Neuronal stem cell (in vitro differentiated cells): ENCODE data around the gene PRR14L.

Experiments used
- DNase-seq: peaks from one replicate; pipeline ENCODE4 v3.0.0-alpha.2; 2013; ENCODE audit warnings: low spot score
- H2AFZ ChIP-seq: one replicate; pipeline ENCODE4 v1.6.1; 2013; ENCODE audit warnings: mild to moderate bottlenecking, low read length, inconsistent platforms
- H2AK5ac ChIP-seq: 2 replicates; pipeline ENCODE4 v1.6.1; 2013; ENCODE audit warnings: low read depth, mild to moderate bottlenecking, inconsistent platforms, low read length, moderate library complexity, mixed read lengths
- H2BK120ac ChIP-seq: 2 replicates; pipeline ENCODE4 v1.6.1; 2013; ENCODE audit warnings: low read depth, mild to moderate bottlenecking, inconsistent platforms, low read length, moderate library complexity, mixed read lengths
- H2BK12ac ChIP-seq: one replicate; pipeline ENCODE4 v1.6.1; 2013; ENCODE audit warnings: low read length, inconsistent platforms
- H2BK15ac ChIP-seq: 2 replicates; pipeline ENCODE4 v1.6.1; 2013; ENCODE audit warnings: mild to moderate bottlenecking, low read length, inconsistent platforms, mixed read lengths
- H2BK5ac ChIP-seq: one replicate; pipeline ENCODE4 v1.6.1; 2013; ENCODE audit warnings: inconsistent platforms, mild to moderate bottlenecking, low read length, moderate library complexity
- H3K14ac ChIP-seq: one replicate; pipeline ENCODE4 v1.6.1; 2013; ENCODE audit warnings: low read length, inconsistent platforms
- H3K18ac ChIP-seq: 2 replicates; pipeline ENCODE4 v1.6.1; 2013; ENCODE audit warnings: low read length, inconsistent platforms
- H3K23ac ChIP-seq: 2 replicates; pipeline ENCODE4 v1.6.1; 2013; ENCODE audit warnings: low read depth, mild to moderate bottlenecking, mixed read lengths, low read length, inconsistent platforms; ENCODE audit not compliant: poor library complexity
- H3K27ac ChIP-seq: replicated peaks from 3 replicates; pipeline ENCODE4 v1.5.1; 2013; ENCODE audit warnings: low read length, inconsistent platforms
- H3K27me3 ChIP-seq, 3 experiments: 2 replicates each; pipeline ENCODE4 v1.6.1; 2013; ENCODE audit warnings: low read length in 3 of 3, mild to moderate bottlenecking in 2 of 3, inconsistent platforms in 1 of 3, low read depth in 1 of 3, mixed read lengths in 1 of 3, moderate library complexity in 1 of 3; ENCODE audit not compliant: control insufficient read depth in 3 of 3, insufficient read depth in 3 of 3
- H3K36me3 ChIP-seq, 2 donors: replicated peaks in 1 of 2; 2 replicates each; pipeline ENCODE4 v1.6.1; 2013; ENCODE audit warnings: low read length in 2 of 2; ENCODE audit not compliant: control insufficient read depth in 2 of 2, insufficient read depth in 2 of 2
- H3K4ac ChIP-seq: 2 replicates; pipeline ENCODE4 v1.6.1; 2013; ENCODE audit warnings: inconsistent platforms, mild to moderate bottlenecking, low read length, moderate library complexity
- H3K4me1 ChIP-seq, 2 donors: 1 replicate in 1 of 2; 2 replicates in 1 of 2; pipeline ENCODE4 v1.6.1; 2013; ENCODE audit warnings: low read length in 2 of 2, low read depth in 1 of 2; ENCODE audit not compliant: control insufficient read depth in 2 of 2, insufficient read depth in 1 of 2
- H3K4me2 ChIP-seq: one replicate; pipeline ENCODE4 v1.6.1; 2013; ENCODE audit warnings: mild to moderate bottlenecking, low read length, inconsistent platforms; ENCODE audit not compliant: insufficient read depth, poor library complexity, severe bottlenecking
- H3K4me3 ChIP-seq, 2 donors: 2 replicates each; pipeline ENCODE4 v1.5.1; 2013; ENCODE audit warnings: low read length in 2 of 2, mild to moderate bottlenecking in 2 of 2, inconsistent platforms in 1 of 2, moderate library complexity in 1 of 2
- H3K79me1 ChIP-seq: one replicate; pipeline ENCODE4 v1.6.1; 2013; ENCODE audit warnings: low read depth, mild to moderate bottlenecking, inconsistent platforms, low read length, moderate library complexity
- H3K9ac ChIP-seq: one replicate; pipeline ENCODE4 v1.6.1; 2013; ENCODE audit warnings: mild to moderate bottlenecking, low read depth, low read length, inconsistent platforms; ENCODE audit not compliant: poor library complexity
- H3K9me3 ChIP-seq, 2 donors: replicated peaks in 1 of 2; 2 replicates each; pipeline versions ENCODE3 to v1.6.1; 2013; ENCODE audit warnings: low read length in 2 of 2, mild to moderate bottlenecking in 2 of 2, inconsistent platforms in 1 of 2, low read depth in 1 of 2, mixed read lengths in 1 of 2, moderate library complexity in 1 of 2; ENCODE audit not compliant: control insufficient read depth in 2 of 2, insufficient read depth in 1 of 2
- H4K8ac ChIP-seq: one replicate; pipeline ENCODE4 v1.6.1; 2013; ENCODE audit warnings: low read depth, mild to moderate bottlenecking, inconsistent platforms, low read length, moderate library complexity
- H4K91ac ChIP-seq: one replicate; pipeline ENCODE4 v1.6.1; 2013; ENCODE audit warnings: low read length, low read depth, mild to moderate bottlenecking, inconsistent platforms; ENCODE audit not compliant: poor library complexity
- WGBS, 2 donors: extraction: QIAGEN DNeasy Blood & Tissue Kit; methylation state at CpG; one replicate each; pipeline ENCODE4 v1.1.7; 2013; ENCODE audit warnings: missing lambda C conversion rate in 2 of 2, mixed read lengths in 1 of 2; ENCODE audit not compliant: insufficient read length in 2 of 2, insufficient replicate concordance in 1 of 2; ENCODE audit errors: extremely low coverage in 2 of 2; 5-methylcytosine and 5-hydroxymethylcytosine counted together

Gene PRR14L

GRCh38 chr22:31776231-31776630 is 26.3 kb upstream of the PRR14L start:
- H2BK120ac ChIP-seq: no peak overlapping the region
- H3K4me1 ChIP-seq: no peaks in the 10 kb centered on the region
- H2BK12ac ChIP-seq: no peak overlapping the region
- no peak overlapping the region for H2BK5ac ChIP-seq
- H3K4me3 ChIP-seq: no peak overlapping the region
- no peak overlapping the region for H3K23ac ChIP-seq
- H3K27me3 ChIP-seq: no peaks in the 10 kb centered on the region
- H3K4me2 ChIP-seq: no peak overlapping the region
- no peaks in the 10 kb centered on the region for H3K79me1 ChIP-seq
- no peak overlapping the region for H2AFZ ChIP-seq
- H3K9ac ChIP-seq: no peak overlapping the region
- no peak for DNase-seq
- no peaks in the 10 kb centered on the region for H3K9me3 ChIP-seq
- no peak overlapping the region for H2BK15ac ChIP-seq
- no CpG with 5 or more reads among the region's 4 CpGs for WGBS, 2 donors
- no peak overlapping the region for H4K8ac ChIP-seq
- no peak overlapping the region for H3K27ac ChIP-seq
- H3K36me3 ChIP-seq: peaks cover 14 to 76% of the 10 kb centered on the region in 2 donors
- H3K14ac ChIP-seq: no peak overlapping the region
- no peak overlapping the region for H3K4ac ChIP-seq
- H3K18ac ChIP-seq: no peak overlapping the region
- no peak overlapping the region for H2AK5ac ChIP-seq
- H4K91ac ChIP-seq: no peak overlapping the region

GRCh38 chr22:31773416-31773815 is 23.5 kb upstream of the PRR14L start:
- Histone ChIP-seq H3K27ac (no peak overlapping the region), H3K79me1 (no peaks in the 10 kb centered on the region), H3K4ac (no peak overlapping the region), H3K18ac (no peak overlapping the region), H2AFZ (no peak overlapping the region), H3K14ac (no peak overlapping the region), H2AK5ac (no peak overlapping the region), H4K91ac (no peak overlapping the region), H2BK5ac (no peak overlapping the region), H3K27me3 (no peaks in the 10 kb centered on the region), H4K8ac (no peak overlapping the region), H3K4me1 (no peaks in the 10 kb centered on the region), H3K4me3 (no peak overlapping the region), H2BK120ac (no peak overlapping the region), H3K9me3 (no peaks in the 10 kb centered on the region), H2BK15ac (no peak overlapping the region), H3K9ac (no peak overlapping the region), H3K36me3 (peaks cover 8 to 79% of the 10 kb centered on the region in 2 donors), H2BK12ac (no peak overlapping the region), H3K4me2 (no peak overlapping the region), H3K23ac (no peak overlapping the region)
- WGBS, 2 donors: no CpG with 5 or more reads among the region's 5 CpGs
- DNase-seq: no peak

GRCh38 chr22:31768422-31769059 is 18.6 kb upstream of the PRR14L start:
- H4K8ac ChIP-seq: no peak overlapping the region
- no peak overlapping the region for H2AK5ac ChIP-seq
- peaks cover 6 to 82% of the 10 kb centered on the region in 2 donors for H3K36me3 ChIP-seq
- no CpG with 5 or more reads among the region's 4 CpGs for WGBS, 2 donors
- no peak overlapping the region for H2BK120ac ChIP-seq
- H3K4me3 ChIP-seq: no peak overlapping the region
- H2BK15ac ChIP-seq: no peak overlapping the region
- no peak overlapping the region for H4K91ac ChIP-seq
- no peak overlapping the region for H2BK12ac ChIP-seq
- H3K4ac ChIP-seq: no peak overlapping the region
- H2BK5ac ChIP-seq: no peak overlapping the region
- no peaks in the 10 kb centered on the region for H3K4me1 ChIP-seq
- no peak for DNase-seq
- H2AFZ ChIP-seq: no peak overlapping the region
- H3K79me1 ChIP-seq: no peaks in the 10 kb centered on the region
- no peak overlapping the region for H3K27ac ChIP-seq
- H3K14ac ChIP-seq: no peak overlapping the region
- no peak overlapping the region for H3K18ac ChIP-seq
- H3K9ac ChIP-seq: no peak overlapping the region
- no peaks in the 10 kb centered on the region for H3K27me3 ChIP-seq
- H3K23ac ChIP-seq: no peak overlapping the region
- H3K9me3 ChIP-seq: no peaks in the 10 kb centered on the region
- H3K4me2 ChIP-seq: no peak overlapping the region

- H2AFZ ChIP-seq: no peak overlapping the region
- H3K79me1 ChIP-seq: no peaks in the 10 kb centered on the region
- H2BK15ac ChIP-seq: no peak overlapping the region
- H3K4me1 ChIP-seq: no peaks in the 10 kb centered on the region
- no peak overlapping the region for H3K23ac ChIP-seq
- no peak overlapping the region for H2BK12ac ChIP-seq
- H2BK5ac ChIP-seq: no peak overlapping the region
- no peak overlapping the region for H3K4me2 ChIP-seq
- no peaks in the 10 kb centered on the region for H3K9me3 ChIP-seq
- no peak overlapping the region for H4K8ac ChIP-seq
- DNase-seq: no peak
- H2AK5ac ChIP-seq: no peak overlapping the region
- peaks cover 5 to 72% of the 10 kb centered on the region in 2 donors for H3K36me3 ChIP-seq
- no peak overlapping the region for H4K91ac ChIP-seq
- no CpG with 5 or more reads among the region's 3 CpGs for WGBS, 2 donors
- H3K9ac ChIP-seq: no peak overlapping the region
- no peak overlapping the region for H3K4ac ChIP-seq
- H3K27me3 ChIP-seq: no peaks in the 10 kb centered on the region
- no peak overlapping the region for H3K18ac ChIP-seq
- H2BK120ac ChIP-seq: no peak overlapping the region
- H3K14ac ChIP-seq: no peak overlapping the region
- H3K4me3 ChIP-seq: no peak overlapping the region
- no peak overlapping the region for H3K27ac ChIP-seq
Observed at GRCh38 chr22:31764785-31765184, 14.9 kb upstream of the PRR14L start.
